Measurements from ENCODE around the gene LAMA2.

LAMA2 gene

DNA sequence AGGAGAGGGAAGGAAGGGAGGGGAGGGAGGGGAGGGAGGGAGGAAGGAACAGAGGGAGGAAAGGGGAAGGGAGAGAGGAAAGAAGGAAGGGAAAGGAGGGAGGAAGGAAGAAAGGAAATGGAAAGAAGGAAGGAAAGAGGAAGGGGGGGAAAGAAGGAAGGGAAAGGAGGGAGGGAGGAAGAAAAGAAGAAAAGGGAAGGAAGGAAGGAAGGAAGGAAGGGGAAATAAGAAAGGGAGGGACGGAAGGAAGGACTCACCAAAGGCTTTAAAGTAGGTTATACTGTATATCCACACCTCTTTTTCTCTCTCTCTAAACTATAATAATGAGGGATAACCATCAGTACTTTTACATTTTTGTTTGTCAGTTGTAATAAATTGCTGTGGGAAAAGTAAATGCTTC lies 502.2 kb downstream of the LAMA2 start:
- no peak for DNase-seq

DNA sequence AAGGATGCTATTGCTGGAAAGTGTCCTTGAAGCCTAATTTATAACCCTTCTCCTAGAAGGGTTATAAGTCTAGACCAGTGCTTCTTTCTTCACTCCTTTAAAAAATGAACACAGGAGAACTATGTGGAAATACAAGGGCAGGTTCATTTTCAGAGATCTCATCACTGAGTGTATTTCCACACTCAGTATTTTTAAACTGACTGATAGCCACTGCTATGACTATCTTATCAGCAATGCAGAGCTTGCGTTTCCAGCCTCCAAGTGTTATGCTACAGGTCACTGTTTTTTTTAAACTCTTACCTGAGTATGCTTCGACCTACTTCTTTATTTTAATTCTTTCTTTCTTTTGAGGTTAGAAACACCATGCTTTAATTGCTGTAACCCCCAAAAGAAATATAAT lies 508.0 kb downstream of the LAMA2 start:
- no peak for DNase-seq

DNA sequence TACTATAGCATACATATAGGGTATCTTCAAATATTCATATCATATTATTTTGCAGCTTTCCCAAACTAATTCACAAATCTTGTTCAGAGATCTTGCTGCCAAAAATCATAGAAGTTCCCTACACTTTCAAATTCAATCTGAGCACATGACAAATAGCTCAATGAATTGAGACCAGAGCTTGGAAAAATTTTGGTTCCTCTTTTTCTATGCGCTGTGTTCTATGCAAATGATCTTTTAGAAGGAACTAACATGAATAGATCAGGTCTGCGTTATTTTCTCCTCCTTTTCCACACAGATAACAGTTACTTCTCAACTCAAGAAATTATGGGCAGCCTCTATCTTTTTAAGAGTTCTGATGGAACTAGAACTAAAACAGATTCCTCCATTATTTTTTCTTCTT lies 510.7 kb downstream of the LAMA2 start:
- DNase-seq: no peak

DNA sequence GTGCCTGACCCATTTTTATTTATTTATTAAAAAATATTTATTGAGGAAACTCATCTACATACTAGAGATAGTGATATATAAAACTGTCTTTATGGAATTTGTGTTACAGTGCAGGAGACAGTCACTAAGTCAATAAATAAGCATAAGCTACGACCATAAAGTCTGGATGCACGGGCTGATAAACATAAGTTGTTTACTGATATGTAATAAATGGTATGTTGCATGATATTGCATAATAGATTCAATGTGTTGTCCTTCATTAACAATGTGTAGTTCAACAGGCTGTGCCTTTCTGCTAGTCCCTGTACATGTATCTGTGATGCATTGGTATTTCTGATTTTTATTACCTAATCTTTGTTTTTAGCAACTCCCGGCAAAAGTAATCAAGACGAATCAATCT lies 515.8 kb downstream of the LAMA2 start:
- no peak for DNase-seq

DNA sequence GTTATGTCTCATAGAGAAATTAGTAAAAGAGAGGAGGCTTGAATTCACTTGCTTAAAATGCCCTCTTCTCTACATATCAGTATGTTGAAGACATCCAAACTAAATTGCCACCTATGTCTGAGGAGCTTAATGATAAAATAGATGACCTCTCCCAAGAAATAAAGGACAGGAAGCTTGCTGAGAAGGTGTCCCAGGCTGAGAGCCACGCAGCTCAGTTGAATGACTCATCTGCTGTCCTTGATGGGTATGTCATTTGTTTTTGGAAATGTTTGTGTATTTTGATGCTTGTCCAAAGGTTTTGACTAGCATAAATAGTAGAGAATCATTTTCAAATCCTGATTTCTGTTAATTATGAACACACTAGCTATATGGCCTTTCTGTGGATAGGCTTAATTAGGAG lies 519.3 kb downstream of the LAMA2 start:
- DNase-seq: no peak

DNA sequence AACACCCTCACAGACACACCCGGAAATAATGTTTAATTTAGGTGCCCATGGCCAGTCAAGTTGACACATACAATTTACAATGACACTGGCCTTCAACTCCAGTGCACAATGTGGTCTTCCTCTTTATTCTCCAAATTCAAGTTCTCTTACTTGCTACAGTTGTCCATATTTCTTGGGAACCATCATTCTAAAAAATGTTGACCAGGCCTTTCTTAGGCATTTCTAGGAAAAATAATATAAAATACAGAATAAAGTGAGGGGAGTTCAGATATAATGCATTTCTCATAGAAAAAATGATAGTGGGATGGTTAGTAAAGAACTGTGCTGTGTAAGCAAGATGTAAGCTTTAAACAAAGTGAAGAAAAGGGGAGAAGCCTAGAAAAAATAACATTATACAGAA lies 528.2 kb downstream of the LAMA2 start:
- no peak for DNase-seq

DNA sequence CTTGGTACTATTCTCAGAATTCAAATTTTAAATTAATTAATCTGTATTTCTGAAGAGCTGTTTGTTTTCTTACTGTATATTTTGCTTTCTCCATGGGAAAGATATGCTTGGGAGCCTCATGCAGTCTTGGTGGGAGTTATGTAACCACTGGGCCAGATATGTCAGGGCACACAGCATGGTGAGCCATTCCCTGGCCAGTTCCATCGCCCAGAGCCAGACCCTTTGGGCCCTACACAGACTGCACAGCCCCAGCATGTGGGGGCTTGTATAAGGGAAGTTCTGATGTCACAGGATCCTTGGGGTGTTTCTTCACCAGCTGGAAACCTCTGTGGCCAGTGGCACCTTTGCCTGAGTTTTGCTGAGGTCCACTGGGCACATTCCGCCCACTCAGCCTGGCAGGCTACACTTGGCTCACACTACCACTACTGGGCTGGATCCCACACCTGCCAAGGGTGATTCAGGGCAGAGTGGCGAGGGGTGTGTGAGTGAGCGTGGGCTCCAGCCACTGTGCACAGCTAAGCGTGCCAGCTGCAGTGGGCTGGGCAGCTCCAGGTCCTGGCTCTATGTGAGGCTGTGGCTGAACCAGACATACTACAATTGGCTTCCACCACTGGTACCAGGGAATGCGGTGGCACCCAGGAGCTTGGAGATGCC lies 533.5 kb downstream of the LAMA2 start:
- DNase-seq: no peak

DNA sequence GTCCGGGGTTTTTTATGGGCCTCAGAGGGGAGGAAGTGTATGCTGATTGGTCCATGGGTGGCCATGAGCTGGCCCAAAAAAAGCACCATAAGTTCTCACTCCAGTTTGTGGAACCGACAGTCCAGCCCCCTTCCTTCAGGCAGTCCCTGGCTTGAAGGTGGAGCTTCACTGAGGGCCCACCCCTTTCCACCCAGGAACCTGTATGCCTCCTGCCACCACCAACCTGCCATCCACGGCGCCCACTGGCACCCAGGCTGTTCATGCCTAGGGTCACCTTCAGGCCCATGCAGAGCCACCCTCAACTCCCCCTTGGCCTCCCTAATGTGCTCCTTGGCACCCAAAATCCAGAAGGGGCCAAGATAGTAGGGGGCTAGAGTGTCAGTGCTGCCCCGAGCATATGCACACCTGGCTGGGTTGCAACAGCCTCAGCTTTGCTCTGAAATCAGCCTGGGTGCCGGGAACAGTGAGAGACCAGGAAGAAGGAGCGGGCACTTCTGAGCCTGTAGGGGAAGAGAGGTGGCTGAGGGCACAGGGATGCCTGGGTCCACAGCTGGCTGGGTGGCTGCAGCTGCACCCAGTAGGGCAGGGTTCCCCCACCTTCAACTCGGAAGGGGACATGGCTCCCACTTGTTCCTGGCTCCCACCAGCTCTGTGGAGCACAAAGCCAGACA lies 534.6 kb downstream of the LAMA2 start:
- DNase-seq: no peak

DNA sequence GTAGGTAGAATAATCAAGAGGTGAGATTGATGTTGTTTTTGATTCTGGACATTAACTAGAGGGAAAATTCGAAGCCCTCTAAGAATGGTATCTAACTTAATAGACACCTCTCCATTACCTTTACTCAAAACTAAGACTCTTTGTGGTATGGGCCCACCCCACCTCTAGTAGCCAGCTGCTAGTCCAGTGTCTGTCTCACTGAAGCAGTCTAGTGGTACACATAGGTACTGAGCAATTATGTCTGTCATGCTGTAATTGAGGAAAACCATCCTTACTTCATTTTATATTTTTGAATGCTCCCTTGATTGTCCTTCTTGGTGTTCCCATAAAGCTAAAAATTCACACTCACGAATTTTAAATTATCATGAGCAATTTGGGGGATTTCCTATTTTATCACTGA lies 536.4 kb downstream of the LAMA2 start:
- no peak for DNase-seq

DNA sequence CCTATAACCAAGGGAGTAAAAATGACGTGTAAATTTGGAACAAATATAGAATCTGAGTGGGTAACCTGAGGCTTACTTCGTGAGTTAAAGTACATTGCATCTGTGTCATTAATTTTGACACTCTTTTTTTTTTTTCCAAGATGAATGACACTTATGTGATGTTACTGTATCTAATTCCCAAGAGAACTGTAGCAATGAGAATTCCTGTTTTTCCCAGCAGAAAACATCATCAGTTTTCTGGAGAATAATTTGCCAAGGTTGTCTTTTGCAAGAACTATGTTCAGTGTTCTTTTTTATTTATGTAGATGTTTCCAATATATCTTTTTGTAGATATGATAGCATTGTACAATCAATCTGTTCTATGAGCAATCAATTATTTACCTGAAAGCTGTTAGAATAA lies 543.4 kb downstream of the LAMA2 start:
- DNase-seq: no peak

DNA sequence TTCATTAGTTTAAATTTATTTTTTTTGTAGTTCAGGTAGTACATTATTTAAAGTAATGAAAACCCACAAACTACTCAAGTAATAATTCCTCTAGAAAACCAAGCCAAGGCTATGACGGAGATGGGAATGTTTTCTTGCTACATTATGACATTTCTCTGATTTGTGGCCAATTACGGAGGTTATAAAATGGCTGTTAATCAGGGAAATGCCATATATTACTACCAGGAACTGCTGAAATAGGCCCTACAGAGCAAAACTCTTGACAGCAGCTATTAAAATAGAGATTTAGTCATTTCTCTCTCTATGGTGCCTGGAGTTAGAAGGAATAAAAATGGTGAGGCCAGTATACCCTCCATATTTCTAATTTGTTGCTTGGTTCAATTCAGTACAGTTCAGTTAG lies 547.0 kb downstream of the LAMA2 start:
- no peak for DNase-seq

DNA sequence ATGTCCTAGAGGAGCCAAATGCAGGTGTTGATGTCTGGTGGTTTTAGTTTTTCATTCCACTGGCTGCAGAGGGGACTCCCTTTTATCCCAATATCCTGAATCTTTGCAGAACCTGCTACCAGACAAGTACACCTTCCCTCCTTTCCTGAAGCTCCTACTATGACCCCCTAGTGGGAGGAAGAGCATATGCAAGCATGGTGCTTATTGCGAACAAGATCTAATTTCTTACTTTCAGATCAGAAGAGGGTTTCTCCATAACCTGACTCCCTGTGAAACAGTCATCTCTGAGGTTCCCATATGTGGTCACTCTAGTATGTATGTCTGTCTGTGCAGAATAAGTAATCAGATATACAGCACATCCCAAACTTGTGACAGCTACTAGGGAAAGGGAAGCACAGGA lies 549.8 kb downstream of the LAMA2 start:
- no peak for DNase-seq

DNA sequence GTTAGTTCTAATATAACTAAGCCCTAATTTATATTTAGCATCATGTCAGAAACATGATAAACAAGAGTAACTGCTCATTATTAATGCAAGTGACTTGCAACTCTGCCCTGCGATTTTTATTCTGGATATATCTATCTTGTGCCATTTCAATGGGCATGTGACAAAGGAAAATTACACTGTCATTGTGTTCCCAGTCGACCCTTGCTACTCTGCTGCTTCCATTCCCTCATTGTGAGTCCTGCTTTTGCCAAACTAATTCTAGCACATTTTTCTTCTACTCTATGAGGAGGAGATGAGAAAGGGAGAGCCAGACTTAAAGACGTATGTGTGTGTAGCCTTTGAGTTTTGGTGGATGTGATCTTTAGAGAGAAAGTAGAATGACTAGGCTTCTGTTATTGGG lies 551.2 kb downstream of the LAMA2 start:
- no peak for DNase-seq

DNA sequence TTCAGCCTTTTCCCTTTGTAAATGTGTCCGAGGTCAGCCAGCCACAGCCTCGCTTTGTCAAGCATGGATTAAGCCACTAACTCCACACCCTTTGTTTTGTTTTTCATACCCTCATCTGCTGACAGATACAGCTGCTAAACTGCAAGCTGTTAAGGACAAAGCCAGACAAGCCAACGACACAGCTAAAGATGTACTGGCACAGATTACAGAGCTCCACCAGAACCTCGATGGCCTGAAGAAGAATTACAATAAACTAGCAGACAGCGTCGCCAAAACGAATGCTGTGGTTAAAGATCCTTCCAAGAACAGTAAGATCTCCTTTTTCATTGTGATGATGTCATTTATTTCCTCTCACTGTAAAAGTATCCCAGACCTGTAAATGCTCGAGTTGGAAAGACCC lies 557.8 kb downstream of the LAMA2 start:
- no peak for DNase-seq

DNA sequence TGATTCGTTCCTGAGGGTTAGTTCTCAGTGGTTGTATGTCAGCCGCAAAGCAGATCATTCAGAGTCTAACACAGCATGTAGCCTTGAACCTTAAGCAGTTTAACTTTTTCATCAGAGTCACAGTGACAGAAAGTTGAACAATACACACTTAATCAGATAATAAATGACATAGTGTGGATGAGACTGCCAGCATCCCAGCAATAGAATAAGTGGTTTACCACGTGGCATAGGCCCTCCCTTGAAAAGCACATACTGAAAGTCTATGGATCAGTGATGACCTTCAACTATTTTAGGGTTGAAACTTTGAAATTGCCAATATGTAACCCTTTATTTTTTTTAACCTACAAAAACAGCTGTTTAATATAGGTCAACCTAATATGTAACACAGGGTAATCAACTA lies 561.7 kb downstream of the LAMA2 start:
- DNase-seq: no peak

DNA sequence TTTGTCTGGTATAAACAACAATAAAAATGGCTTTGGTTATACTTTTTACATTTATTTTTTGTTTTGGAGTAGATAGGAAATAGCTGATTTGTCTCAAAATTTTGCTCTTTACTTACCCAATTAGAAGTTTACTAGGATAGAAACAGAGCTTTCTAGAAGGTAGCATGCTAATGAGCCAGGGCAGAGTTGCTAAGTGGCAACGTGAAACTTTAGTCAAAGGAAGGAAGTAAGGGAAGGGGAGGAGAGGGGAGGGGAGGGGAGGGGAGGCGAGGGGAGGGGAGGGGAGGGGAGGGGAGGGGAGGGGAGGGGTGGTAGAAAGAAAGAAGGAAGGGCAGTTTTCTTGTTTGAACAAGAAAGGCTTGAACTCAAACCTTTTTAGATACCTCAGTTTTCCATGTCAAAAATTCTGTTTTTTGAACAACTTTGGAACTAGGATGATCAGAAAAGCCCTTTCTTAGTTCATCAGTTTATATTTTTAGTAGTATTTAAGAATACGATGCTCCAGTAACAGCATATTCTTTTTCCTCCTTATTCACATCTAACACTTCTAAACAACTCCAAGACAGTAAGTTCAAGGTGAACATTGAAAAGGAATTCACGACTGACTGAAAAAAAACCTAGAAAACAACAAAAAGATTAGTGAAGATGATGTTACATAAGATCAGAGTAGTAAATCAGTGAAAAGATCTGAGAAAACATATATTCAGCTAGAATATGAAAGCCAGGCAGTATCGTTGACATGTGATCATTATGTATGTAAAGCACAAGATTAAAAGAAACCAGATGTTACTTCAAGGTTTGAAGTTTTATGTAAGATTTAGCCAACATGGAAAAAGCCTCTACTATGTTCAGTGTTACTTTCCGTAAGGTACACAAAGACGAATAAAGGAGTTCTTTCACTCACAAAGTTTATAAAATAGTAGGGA lies 563.6 kb downstream of the LAMA2 start:
- no peak for DNase-seq

DNA sequence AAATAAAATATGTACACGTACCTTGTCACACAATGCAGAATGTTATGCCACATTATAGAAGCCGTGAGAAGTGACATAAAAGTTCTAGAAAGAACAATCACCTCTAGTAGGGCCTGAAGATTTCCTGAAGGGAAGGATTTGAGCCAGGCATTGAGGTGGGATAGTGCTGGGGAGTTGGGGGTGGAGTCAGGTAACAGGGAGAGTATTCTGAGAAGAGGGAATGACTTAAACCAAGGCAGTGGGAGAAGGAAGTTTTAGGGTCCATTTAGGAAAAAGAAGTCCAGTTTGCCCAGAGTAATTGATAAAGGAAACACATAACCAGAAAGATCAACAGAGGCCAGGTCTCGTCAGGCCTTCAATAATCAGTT lies 564.2 kb downstream of the LAMA2 start:
- DNase-seq: no peak

DNA sequence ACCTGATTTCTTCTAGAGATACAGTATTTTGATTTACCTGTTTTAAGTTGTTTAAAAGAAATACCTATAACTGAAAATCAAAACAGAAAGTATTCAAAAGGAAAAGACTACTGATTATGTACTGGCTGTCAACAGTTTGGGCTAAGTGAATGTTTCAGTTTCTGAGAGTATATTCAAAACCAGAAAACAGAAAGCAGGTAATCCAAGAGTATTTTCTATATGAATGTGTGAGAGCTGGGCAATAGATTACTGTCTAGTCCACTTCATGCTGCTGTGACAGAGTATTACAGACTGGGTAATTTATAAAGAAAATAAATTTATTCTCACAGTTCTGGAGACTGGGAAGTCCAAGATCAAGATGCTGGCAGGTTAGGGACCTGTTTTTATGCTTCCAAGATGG lies 566.0 kb downstream of the LAMA2 start:
- no peak for DNase-seq

DNA sequence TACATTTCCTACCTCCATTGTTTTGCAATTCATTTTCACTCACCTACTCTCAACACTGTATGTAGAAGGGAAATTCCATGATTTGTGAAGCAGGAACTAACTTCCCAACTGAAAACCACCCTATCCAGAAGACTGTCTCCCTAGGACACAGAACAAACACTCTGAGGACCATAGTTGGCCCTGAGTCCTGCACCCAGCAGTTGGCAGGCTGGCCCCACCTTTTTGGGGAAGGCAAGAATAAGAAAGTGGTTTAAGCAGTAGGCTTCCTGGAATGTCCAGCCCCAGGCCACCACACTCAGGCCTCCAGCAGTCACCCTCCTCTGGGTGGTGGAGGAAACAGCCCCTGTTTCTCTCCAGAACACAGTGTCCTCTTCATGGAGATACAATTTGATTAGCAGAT lies 568.2 kb downstream of the LAMA2 start:
- DNase-seq: no peak

DNA sequence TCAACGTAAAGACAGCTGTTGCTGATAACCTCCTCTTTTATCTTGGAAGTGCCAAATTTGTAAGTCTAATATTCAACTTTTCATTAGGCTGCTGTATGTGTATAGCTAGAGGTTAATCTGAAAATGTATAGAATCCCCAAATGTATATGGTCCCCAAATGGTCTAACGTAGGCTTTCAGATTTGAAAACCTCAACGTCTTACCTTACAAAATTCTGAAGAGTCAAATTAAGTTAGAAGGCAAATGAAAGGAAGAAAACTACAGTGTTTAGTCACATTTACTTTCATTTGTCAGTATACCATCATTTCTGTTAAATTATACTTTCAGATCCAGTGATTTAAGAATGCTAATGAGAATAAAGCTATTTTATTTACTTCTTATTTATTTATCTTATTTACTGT lies 570.1 kb downstream of the LAMA2 start:
- DNase-seq: no peak

DNA sequence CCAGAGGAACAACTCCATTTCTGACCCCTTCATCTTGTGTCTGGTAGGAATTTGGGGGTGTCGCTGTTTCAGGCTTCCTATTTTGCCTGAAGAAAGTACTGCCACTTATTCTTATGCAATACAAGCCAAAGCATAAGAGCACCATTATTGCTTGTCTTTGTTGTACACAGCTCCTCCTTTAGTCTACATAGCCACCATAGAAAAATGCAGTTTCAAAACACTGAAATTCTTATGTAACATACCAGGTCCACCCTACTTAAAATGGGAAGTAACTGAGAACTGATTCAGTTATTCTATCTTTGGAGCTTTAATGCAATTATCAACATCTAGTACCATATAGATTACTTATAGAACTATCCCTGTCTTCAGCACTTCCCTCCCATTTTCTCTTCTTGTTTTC lies 571.5 kb downstream of the LAMA2 start:
- no peak for DNase-seq

DNA sequence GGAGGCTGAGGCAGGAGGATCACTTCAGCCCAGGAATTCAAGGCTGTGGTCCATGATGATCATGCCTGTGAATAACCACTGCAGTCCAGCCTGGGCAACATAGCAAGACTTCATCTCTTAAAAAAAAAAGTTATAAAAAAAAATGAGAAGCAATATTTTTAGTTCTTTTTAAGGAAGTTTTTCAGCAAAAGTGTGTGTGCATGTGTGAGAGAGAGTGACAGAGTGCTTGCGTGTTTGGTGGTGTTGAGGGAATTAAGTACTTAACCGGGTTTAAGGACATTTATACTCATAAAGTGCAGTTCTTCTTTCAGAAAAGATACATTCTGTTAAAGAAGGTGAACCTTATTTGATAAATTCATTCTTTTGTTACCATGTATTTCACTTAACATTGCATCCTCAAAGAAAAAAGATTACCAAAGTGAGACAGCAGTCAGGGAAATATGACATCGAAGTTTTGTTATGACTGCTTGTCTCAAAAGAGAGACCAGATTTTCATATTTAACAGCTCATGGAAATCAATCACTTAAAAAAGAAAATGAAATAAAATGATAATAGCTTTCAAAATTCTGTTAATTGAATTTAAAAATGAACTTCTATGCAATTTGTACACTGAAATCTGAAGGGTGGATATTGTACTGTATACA lies 572.3 kb downstream of the LAMA2 start:
- no peak for DNase-seq

DNA sequence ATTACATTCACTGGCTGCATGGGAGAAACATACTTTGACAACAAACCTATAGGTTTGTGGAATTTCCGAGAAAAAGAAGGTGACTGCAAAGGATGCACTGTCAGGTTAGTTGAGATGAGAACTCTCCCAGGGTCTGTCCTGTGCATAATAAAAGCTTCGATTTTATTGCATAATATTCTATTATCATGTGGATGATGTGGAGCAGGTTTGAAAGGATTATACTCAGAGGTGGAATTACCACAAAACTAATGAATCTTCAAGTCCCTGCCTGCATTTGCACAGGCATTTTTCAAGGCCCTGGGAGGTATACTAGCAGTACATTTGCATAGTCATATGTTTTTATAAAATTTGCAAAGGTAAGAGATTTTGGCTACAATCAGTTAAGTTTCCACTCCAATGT lies 577.3 kb downstream of the LAMA2 start:
- no peak for DNase-seq
